Testis (tissue), 3 donors: ENCODE measurements around the gene ABI3. TPM values are rescaled to one million over a fixed set of nuclear protein-coding genes. Genes with fewer than 3 reads are reported as not detected.

Experiments used
- DNase-seq: peaks from one replicate; pipeline ENCODE4 v3.0.0-alpha.2; 2019
- H3K27ac ChIP-seq, 2 donors: fragments of 200-600 bp; sonication (generic); one replicate each; pipeline ENCODE4 v1.5.1; 2019
- H3K27me3 ChIP-seq: fragments of 200-600 bp; sonication (generic); one replicate; pipeline ENCODE4 v1.5.1; 2019
- H3K36me3 ChIP-seq: fragments of 200-600 bp; sonication (generic); one replicate; pipeline ENCODE4 v1.5.1; 2017; ENCODE audit warnings: low read depth; ENCODE audit errors: missing control alignments
- H3K4me1 ChIP-seq: fragments of 200-600 bp; sonication (generic); one replicate; pipeline ENCODE4 v1.5.1; 2019
- H3K4me3 ChIP-seq, 2 donors: fragments of 200-600 bp; sonication (generic); one replicate each; pipeline ENCODE4 v1.5.1; 2017 to 2019
- H3K9me3 ChIP-seq: fragments of 200-600 bp; sonication (generic); one replicate; pipeline ENCODE4 v1.5.1; 2017
- POLR2A ChIP-seq: fragments of 450-650 bp; IDR thresholded peaks from one replicate; pipeline ENCODE4 v1.6.1; 2017; ENCODE audit warnings: antibody characterized with exemption, mild to moderate bottlenecking, moderate library complexity
- WGBS, 2 donors: methylation state at CpG; one replicate each; pipeline ENCODE4 v1.1.5; 2018; 5-methylcytosine and 5-hydroxymethylcytosine counted together
- intact Hi-C: fragments of 100-400 bp; cut with DNase I; formaldehyde crosslinking; loops from one replicate; pipeline ENCODE4 v1.15.1; 2023; ENCODE audit warnings: low total_unique reads
- polyA plus RNA-seq: library from polyadenylated mRNA; stranded (reverse); fragments of 350-450 nt; fragmentation: Illumina TruSeq; extraction: RNeasy Lipid Tissue Mini Kit (QIAGEN cat#74804); gene quantifications from one replicate; pipeline ENCODE4 v1.2.3, GENCODE V29; 2014; ENCODE audit warnings: low read depth, low replicate concordance; ENCODE audit not compliant: insufficient read depth
- total RNA-seq, 2 donors: library from RNA; depleted of rRNA; stranded (reverse); fragments of >200 nt; gene quantifications; one replicate each; pipeline ENCODE4 v1.2.3, GENCODE V29; 2016
- TF ChIP-seq, protein P1 (sequence below), 3 experiments: fragments of 450-650 bp in 2 of 3; fragments of 200-600 bp in 1 of 3; sonication (generic) in 1 of 3; IDR thresholded peaks; one replicate each; pipeline ENCODE4 v1.5.1; 2016 to 2019; ENCODE audit warnings: antibody characterized with exemption in 3 of 3, mild to moderate bottlenecking in 2 of 3, moderate library complexity in 1 of 3

Gene ABI3
- total and polyA plus RNA-seq, 3 donors from 2014 or later = 0.87 to 3.9 (median 2.2) TPM

DNA sequence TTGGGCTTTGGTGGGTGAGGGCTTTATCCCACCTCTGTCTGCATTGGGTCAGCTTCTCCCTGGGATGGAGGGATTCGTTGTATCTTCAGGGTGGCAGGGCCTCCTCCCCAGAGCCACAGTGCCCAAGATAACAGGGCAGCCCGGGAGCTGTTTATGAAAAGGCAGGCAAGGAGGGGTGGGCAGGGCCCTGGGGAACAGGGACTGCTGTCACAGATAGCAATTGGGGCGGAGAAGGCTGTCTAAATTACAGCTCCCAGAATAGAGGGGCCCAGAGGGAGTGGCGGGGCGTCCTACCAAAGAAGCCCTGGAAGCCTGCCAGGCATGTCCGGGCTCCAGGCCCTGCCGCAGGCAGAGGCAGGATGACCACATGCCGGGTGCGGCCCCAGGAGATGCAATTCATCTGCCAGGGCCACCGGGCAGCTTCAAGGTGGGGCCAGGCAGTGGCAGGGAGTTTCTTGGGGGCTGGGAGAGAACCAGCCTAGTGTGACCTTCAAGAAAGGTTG lies 38.8 kb downstream of the ABI3 start:
- no peak for TF ChIP-seq POLR2A
- TF ChIP-seq, protein P1, sequence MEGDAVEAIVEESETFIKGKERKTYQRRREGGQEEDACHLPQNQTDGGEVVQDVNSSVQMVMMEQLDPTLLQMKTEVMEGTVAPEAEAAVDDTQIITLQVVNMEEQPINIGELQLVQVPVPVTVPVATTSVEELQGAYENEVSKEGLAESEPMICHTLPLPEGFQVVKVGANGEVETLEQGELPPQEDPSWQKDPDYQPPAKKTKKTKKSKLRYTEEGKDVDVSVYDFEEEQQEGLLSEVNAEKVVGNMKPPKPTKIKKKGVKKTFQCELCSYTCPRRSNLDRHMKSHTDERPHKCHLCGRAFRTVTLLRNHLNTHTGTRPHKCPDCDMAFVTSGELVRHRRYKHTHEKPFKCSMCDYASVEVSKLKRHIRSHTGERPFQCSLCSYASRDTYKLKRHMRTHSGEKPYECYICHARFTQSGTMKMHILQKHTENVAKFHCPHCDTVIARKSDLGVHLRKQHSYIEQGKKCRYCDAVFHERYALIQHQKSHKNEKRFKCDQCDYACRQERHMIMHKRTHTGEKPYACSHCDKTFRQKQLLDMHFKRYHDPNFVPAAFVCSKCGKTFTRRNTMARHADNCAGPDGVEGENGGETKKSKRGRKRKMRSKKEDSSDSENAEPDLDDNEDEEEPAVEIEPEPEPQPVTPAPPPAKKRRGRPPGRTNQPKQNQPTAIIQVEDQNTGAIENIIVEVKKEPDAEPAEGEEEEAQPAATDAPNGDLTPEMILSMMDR (IDR thresholded peaks at IDR 0.05) = no peak
- no peaks in the 10 kb centered on the region for H3K27me3 ChIP-seq
- WGBS, 2 donors = 26 to 56% methylated on average over 10 of the region's 10 CpGs

DNA sequence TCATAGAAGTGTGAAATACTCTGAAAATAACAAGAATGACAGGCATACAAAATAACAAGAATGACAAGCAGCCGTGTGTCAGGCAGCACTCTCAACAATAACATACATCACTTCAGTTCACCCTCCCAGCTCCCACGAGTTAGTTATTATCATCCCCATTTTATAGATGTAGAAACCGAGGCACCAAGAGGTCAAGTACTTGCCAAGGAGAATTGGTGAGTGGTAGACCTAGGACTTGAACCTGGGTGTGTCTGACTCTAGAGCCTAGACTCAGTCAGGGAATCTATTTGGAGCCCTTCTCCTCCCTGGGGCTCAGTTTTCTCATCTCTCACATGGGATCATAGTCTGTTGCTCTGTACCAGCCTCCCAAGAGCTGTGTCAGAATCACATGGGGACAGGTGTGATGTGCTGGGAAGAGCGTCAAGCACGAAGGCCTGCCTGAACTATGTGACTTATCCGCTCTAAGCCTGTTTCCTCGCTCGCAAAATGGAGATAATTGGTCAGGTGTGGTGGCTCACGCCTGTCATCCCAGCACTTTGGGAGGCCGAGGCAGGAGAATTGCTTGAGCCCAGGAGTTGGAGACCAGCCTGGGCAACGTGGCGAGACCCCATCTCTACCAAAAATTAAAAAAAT lies 39.5 kb downstream of the ABI3 start:
- 85 to 93% methylated on average over 12 of the region's 12 CpGs for WGBS, 2 donors
- H3K27ac ChIP-seq = no peak overlapping the region
- H3K27me3 ChIP-seq = no peaks in the 10 kb centered on the region
- intact Hi-C loops = no loop called here
- no peak for DNase-seq
- no peaks in the 10 kb centered on the region for H3K9me3 ChIP-seq
- no peaks in the 10 kb centered on the region for H3K36me3 ChIP-seq
- no peaks in the 10 kb centered on the region for H3K4me1 ChIP-seq
- H3K4me3 ChIP-seq = no peak overlapping the region
- no peak for TF ChIP-seq POLR2A
- TF ChIP-seq, protein P1 (IDR thresholded peaks at IDR 0.05) = no peak

More for the DNA sequence above, 38.8 kb downstream of the ABI3 start:
- DNase-seq = peak; percentile 27
- intact Hi-C loops = no loop called here
- Histone ChIP-seq H3K36me3 (no peaks in the 10 kb centered on the region), H3K9me3 (no peaks in the 10 kb centered on the region), H3K4me1 (no peaks in the 10 kb centered on the region), H3K27ac (no peak overlapping the region), H3K4me3 (no peak overlapping the region)

DNA sequence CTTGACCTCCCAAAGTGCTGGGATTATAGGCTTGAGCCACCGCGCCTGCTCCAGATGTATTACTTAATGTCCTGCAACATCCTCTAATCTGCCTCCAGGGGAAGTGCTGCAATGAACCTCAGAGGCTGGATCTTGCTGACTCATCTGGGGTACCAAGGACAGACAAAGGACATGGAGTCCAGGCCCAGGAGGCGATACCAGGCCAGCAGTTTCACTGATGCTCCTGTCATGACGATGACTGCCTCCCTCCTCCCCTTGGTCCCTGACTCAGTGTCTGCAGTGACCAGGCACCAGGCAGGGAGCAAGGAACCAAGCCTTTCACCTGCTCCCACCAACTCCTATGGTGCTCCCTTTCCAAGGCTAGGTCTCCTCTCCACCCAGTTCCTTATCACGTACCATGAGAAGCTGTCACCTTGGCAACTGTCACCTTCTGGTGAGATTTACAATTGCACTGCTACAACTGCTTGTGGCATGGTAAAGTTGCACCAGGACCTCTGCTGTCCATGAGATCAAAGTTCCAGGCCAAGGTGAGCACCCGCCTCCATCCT lies 41.7 kb downstream of the ABI3 start:
- TF ChIP-seq, protein P1 (IDR thresholded peaks at IDR 0.05) = no peak
- TF ChIP-seq POLR2A = no peak
- intact Hi-C loops = no loop called here
- Histone ChIP-seq H3K4me3 (no peak overlapping the region), H3K36me3 (no peaks in the 10 kb centered on the region), H3K9me3 (no peaks in the 10 kb centered on the region), H3K27ac (no peak overlapping the region), H3K27me3 (no peaks in the 10 kb centered on the region), H3K4me1 (no peaks in the 10 kb centered on the region)
- WGBS, 2 donors = 85 to 91% methylated on average over 6 of the region's 6 CpGs
- DNase-seq = no peak

DNA sequence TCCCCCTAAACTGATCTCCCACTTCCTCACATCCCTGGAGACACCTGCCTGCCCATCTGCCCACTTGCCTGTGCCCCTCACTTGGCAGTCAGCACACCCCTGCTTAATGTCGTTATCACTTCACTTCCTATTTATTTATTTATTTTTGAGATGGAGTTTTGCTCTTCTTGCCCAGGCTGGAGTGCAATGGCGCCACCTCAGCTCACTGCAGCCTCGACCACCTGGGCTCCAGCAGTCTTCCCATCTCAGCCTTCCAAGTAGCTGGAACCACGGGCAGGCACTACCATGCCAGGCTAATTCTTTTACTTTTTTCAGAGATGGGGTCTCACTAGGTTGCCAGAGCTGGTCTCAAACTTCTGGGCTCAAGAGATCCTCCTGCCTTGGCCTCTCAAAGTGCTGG lies 43.6 kb downstream of the ABI3 start:
- DNase-seq = no peak
- Histone ChIP-seq H3K4me3 (no peak overlapping the region), H3K27ac (no peak overlapping the region), H3K4me1 (no peaks in the 10 kb centered on the region), H3K27me3 (no peaks in the 10 kb centered on the region), H3K9me3 (no peaks in the 10 kb centered on the region), H3K36me3 (no peaks in the 10 kb centered on the region)
- intact Hi-C loops = no loop called here
- WGBS, 2 donors = 74 to 76% methylated on average over 4 of the region's 4 CpGs
- TF ChIP-seq POLR2A = no peak
- TF ChIP-seq, protein P1 (IDR thresholded peaks at IDR 0.05) = no peak

DNA sequence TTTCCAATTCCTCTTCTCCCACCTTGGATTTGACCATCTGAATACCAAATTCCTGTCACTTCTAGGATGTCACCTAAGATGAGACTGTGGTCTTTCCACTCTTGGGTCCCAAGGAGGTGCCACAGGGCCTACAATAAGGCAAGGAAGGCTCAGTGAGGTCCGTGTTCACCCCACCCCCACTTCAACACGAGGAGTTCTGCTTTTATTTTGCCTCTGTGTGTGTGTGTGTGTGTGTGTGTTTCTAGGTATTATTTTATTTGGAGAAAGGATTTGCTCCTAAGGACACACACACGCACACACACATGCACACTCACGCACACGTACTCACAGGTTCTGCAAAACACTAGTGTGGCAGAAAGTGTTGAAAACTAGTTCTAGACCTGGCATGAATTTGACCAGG lies 44.6 kb downstream of the ABI3 start:
- no peak for DNase-seq
- H3K4me1 ChIP-seq = no peaks in the 10 kb centered on the region
- no peaks in the 10 kb centered on the region for H3K9me3 ChIP-seq
- no peak overlapping the region for H3K27ac ChIP-seq
- intact Hi-C loops = no loop called here
- no peaks in the 10 kb centered on the region for H3K36me3 ChIP-seq
- H3K4me3 ChIP-seq = no peak overlapping the region
- H3K27me3 ChIP-seq = no peaks in the 10 kb centered on the region
- 75 to 98% methylated on average over 5 of the region's 5 CpGs for WGBS, 2 donors
- no peak for TF ChIP-seq POLR2A
- TF ChIP-seq, protein P1 (IDR thresholded peaks at IDR 0.05) = no peak
